Muscle of leg (tissue), 16 donors: ENCODE data around the gene MAPK1IP1L. TPM values are rescaled to one million over a fixed set of nuclear protein-coding genes. Genes with fewer than 3 reads are reported as not detected.
"Not testable (repeated sequence)": the region's sequence is repeated elsewhere in the genome, so short reads cannot be mapped to it uniquely, and the experiment has no call there.

Experiments used
- DNase-seq: peaks from one replicate; pipeline ENCODE4 v3.0.0; 2013
- H3K27ac ChIP-seq: one replicate; pipeline ENCODE4 v1.5.1; 2013; ENCODE audit warnings: mild to moderate bottlenecking, low read length, control low read depth
- H3K27me3 ChIP-seq: one replicate; pipeline ENCODE4 v1.6.1; 2013; ENCODE audit warnings: low read length; ENCODE audit not compliant: control insufficient read depth, insufficient read depth
- H3K36me3 ChIP-seq: one replicate; pipeline ENCODE4 v1.6.1; 2013; ENCODE audit warnings: low read length; ENCODE audit not compliant: control insufficient read depth, insufficient read depth
- H3K4me1 ChIP-seq: one replicate; pipeline ENCODE4 v1.6.1; 2013; ENCODE audit warnings: low read length; ENCODE audit not compliant: control insufficient read depth, insufficient read depth
- H3K4me3 ChIP-seq: one replicate; pipeline ENCODE4 v1.5.1; 2013; ENCODE audit warnings: low read length, control low read depth
- H3K9me3 ChIP-seq: replicated peaks from 2 replicates; pipeline ENCODE4 v1.6.1; 2013; ENCODE audit warnings: low read depth, low read length; ENCODE audit not compliant: control insufficient read depth
- WGBS: methylation state at CpG from one replicate; pipeline ENCODE4 v1.1.5; 2013; ENCODE audit warnings: missing lambda C conversion rate; ENCODE audit not compliant: insufficient coverage; 5-methylcytosine and 5-hydroxymethylcytosine counted together
- long read RNA-seq, 11 donors: transcript quantifications; one replicate each; lab custom pipeline, GENCODE V29; 2026
- polyA plus RNA-seq, 8 donors: library from polyadenylated mRNA; unstranded; fragments of 120-200 nt; gene quantifications; one replicate each; pipeline versions ENCODE4 v1.2.1 to v1.2.3, GENCODE V29; 2013; ENCODE audit warnings: inconsistent platforms in 1 of 8, low replicate concordance in 1 of 8; ENCODE audit not compliant: insufficient read length in 8 of 8, insufficient read depth in 1 of 8
- total RNA-seq: library from RNA; stranded (reverse); fragments of 120-200 nt; gene quantifications from one replicate; pipeline ENCODE4 v1.2.4, GENCODE V29; 2013

The MAPK1IP1L gene
- total RNA-seq (22.3 TPM), polyA plus RNA-seq (10 to 100 TPM; 52.0 to 65.0 (median 58.0) TPM)
- long read RNA-seq, donor 1, partial matches to known transcripts: 24 of 42 reads
- long read RNA-seq, donor 1, other reads (novel, unspliced or antisense): 17 of 42 reads
- long read RNA-seq, donor 2: 0 reads
- long read RNA-seq, donor 3, partial matches to known transcripts: 58 of 78 reads
- long read RNA-seq, donor 3, other reads (novel, unspliced or antisense): 18 of 78 reads
- long read RNA-seq, donor 4, partial matches to known transcripts: 43 of 78 reads
- long read RNA-seq, donor 4, other reads (novel, unspliced or antisense): 34 of 78 reads
- long read RNA-seq, donor 5, transcript MAPK1IP1L-203 (2 exons, 565 nt): major isoform, 8 of 146 reads
- long read RNA-seq, donor 5, partial matches to known transcripts: 103 of 146 reads
- long read RNA-seq, donor 5, other reads (novel, unspliced or antisense): 35 of 146 reads
- long read RNA-seq, donor 6, partial matches to known transcripts: 53 of 74 reads
- long read RNA-seq, donor 6, other reads (novel, unspliced or antisense): 20 of 74 reads
- long read RNA-seq, donor 7, partial matches to known transcripts: 68 of 112 reads
- long read RNA-seq, donor 7, other reads (novel, unspliced or antisense): 44 of 112 reads
- long read RNA-seq, donor 8, partial matches to known transcripts: 16 of 51 reads
- long read RNA-seq, donor 8, other reads (novel, unspliced or antisense): 34 of 51 reads
- long read RNA-seq, donor 9, partial matches to known transcripts: 65 of 74 reads
- long read RNA-seq, donor 9, other reads (novel, unspliced or antisense): 7 of 74 reads
- long read RNA-seq, donor 10, partial matches to known transcripts: 68 of 118 reads
- long read RNA-seq, donor 10, other reads (novel, unspliced or antisense): 48 of 118 reads
- long read RNA-seq, donor 11, partial matches to known transcripts: 31 of 81 reads
- long read RNA-seq, donor 11, other reads (novel, unspliced or antisense): 46 of 81 reads

DNA sequence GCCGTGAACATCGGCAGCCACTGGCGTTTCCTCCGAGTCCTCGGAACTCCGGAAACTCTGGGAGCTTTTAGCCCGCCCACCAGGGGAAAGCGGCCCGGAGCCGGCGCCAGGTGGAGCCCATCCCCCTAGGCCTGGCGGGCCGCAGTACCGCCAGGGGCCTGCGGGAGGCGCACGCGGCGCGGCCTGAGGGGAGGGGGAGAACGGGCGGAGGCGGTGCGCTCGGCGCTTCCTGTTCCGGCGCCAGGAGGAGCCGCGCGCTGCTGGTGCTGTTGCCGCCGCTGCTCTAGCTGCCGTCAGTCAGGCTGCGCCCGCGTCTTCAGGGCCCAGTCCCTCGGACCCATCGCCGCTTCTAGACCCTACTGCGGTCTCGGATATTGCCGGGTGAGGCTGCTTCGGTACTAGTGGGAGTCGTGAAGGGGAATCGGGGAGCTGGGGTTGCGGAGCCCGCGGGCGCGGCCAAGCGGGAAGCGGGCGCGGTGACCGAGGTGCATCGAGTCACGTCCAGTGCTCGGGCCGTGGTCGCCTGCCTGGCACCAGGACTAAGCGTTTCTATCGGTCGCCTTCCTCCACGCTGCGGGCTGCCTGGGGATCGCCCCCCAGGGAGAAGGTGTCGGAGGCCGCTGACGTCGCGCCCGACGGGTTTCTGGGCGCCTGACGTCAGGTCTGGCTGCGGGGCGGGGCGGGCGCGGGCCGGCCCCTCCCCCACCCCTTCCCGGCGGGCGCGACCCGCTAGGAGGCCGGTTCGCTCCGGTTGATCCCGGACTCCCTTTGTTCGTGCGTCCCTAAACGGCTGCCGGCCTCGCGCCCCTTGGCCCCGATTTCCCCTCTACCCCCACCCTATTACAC lies at the start of gene MAPK1IP1L:
MAPK1IP1L (plus strand) TSS at position 225 of the 846 bp plus-strand sequence. CDS start 10,037 bp downstream, outside the sequence.
- WGBS: under 1% methylated on average over 75 of the region's 98 CpGs
- H3K9me3 ChIP-seq: no peaks in the 10 kb centered on the region
- H3K36me3 ChIP-seq: no peaks in the 10 kb centered on the region
- DNase-seq: peak; percentile 97
- no peaks in the 10 kb centered on the region for H3K27me3 ChIP-seq
- H3K27ac ChIP-seq: peak within 1 kb of the TSS; percentile 99
- H3K4me3 ChIP-seq: peak within 1 kb of the TSS; percentile 78
- H3K4me1 ChIP-seq: peaks cover 11% of the 10 kb centered on the region

DNA sequence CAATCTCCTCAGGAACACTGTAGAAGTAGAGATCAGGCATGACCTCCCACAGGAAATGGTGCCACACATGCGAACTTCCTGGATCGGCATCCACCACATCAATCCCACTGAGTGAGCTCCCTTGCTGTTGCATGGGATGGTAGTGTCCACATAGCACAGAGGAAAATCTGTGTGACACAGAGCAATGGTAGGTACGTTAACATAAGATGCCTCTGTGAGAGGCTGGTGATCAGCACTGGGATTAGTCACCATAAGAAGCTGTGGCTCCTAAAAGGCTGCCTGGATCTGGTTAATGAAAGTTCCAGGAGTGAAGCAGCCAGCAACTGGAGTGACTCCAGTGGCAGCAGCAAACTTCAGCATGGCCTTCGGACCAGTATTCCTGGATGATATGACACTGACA lies 46.4 kb upstream of the MAPK1IP1L start:
- H3K9me3 ChIP-seq: no peaks in the 10 kb centered on the region
- H3K27ac ChIP-seq: no peak overlapping the region
- WGBS: 100% methylated on average over 1 of the region's 4 CpGs
- no peaks in the 10 kb centered on the region for H3K27me3 ChIP-seq
- no peak for DNase-seq
- no peak overlapping the region for H3K4me3 ChIP-seq
- H3K36me3 ChIP-seq: peaks cover 9% of the 10 kb centered on the region
- H3K4me1 ChIP-seq: no peaks in the 10 kb centered on the region

DNA sequence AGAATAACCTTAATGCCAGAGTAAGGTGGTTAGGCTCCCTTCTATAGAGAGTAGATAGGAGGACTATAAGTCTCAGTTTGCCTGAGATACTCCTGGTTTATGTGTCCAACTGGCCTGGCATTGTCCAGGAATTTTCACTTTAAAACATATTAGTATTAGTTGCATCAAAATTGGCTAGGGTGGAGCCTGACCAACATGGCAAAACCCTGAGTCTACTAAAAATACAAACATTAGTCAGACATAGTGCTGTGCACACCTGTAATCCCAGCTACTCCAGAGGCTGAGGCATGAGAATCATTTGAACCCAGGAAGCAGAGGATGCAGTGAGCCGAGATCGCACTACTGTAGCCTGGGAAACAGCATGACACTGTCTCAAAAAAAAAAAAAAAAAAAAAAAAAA lies 36.4 kb upstream of the MAPK1IP1L start:
- Histone ChIP-seq H3K27me3 (no peaks in the 10 kb centered on the region), H3K36me3 (peaks cover 3% of the 10 kb centered on the region), H3K4me3 (no peak overlapping the region), H3K9me3 (no peaks in the 10 kb centered on the region), H3K27ac (no peak overlapping the region), H3K4me1 (no peaks in the 10 kb centered on the region)
- no CpG with 5 or more reads among the region's 2 CpGs for WGBS
- no peak for DNase-seq

DNA sequence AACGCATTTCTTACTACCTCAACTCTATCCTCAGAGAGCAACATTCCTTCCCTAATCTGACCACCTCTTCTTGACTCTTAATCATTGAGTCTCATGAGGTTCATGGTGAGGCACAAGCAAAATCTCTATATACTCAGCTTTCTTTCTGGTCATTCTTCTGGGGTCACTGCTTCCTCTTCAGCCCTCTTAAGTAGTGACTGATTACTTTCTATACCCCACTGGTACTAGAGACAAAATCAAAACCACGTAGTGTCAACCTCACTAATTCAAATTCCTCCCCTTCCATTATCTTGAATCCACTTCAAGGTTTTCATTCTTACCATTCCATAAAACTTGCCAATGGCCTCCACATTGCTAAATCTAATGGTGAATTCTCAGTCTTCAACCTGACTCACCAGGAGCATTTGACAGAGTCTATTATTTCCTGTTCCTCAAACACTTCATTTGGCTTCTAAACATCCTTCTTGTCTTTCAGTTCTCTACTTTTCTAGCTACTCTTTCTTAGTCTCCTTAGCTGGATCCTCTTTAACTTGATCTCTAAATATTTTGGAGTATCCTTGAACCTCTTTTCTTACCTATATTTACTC lies 31.4 kb upstream of the MAPK1IP1L start:
- Histone ChIP-seq H3K4me1 (no peaks in the 10 kb centered on the region), H3K27me3 (no peaks in the 10 kb centered on the region), H3K36me3 (no peaks in the 10 kb centered on the region), H3K9me3 (no peaks in the 10 kb centered on the region), H3K4me3 (no peak overlapping the region), H3K27ac (no peak overlapping the region)
- no peak for DNase-seq
- 100% methylated on average over 2 of the region's 2 CpGs for WGBS

DNA sequence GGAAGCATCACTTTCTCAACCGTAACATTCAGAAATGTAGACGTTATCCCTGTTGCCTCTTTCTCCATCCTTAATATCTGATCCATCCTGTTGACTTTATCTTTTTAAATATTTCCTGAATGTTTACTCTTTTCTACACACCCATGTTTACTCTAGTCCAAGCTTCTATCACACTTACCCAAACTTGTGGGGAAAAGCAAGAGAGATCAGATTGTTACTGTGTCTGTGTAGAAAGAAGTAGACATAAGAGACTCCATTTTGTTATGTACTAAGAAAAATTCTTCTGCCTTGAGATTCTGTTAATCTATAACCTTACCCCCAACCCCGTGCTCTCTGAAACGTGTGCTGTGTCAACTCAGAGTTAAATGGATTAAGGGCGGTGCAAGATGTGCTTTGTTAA lies 27.1 kb upstream of the MAPK1IP1L start:
- H3K9me3 ChIP-seq, H3K4me3 ChIP-seq, DNase-seq, H3K27me3 ChIP-seq, H3K27ac ChIP-seq, H3K4me1 ChIP-seq, H3K36me3 ChIP-seq: not testable (repeated sequence)
- no CpG with 5 or more reads among the region's 5 CpGs for WGBS

DNA sequence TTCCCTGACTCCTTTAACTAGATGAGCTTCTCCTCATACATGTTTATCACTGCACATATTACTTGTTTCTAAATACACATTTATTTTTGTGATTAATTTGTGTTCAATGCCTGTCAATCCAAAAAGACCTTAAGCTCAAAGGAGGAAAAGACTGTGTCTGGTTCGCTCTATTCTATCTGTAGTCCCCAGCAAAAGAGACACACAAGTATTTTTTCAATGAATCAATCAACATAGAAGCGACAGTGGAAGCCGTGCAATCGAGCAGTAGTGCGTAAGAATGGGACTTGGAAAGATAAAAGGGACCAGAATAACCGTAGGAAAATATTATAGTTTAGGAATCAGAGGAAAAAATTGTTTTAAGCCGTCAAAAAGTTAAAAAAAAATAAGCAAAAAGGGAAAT lies 25.5 kb upstream of the MAPK1IP1L start:
- Histone ChIP-seq H3K27me3 (no peaks in the 10 kb centered on the region), H3K27ac (no peak overlapping the region), H3K4me1 (peaks cover 7% of the 10 kb centered on the region), H3K36me3 (no peaks in the 10 kb centered on the region), H3K4me3 (peak overlapping the region; percentile 91), H3K9me3 (no peaks in the 10 kb centered on the region)
- no CpG with 5 or more reads among the region's 7 CpGs for WGBS
- DNase-seq: no peak

DNA sequence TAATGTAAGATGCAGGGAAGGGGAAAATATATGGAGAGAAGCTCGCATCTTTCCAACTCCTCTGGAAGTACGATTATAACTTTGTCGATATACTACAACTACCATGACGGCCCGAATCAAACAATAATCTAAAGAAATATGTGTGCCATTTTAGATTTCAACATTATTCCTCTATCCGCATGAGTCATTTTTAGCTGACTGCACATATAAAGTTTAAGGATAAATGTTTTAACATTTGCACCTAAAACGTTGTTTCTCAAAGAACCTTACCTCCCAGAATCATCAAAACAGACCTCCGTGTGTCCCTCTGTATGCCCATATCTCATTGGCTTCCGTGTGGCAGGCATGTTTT lies 25.0 kb upstream of the MAPK1IP1L start:
- Histone ChIP-seq H3K27me3 (no peaks in the 10 kb centered on the region), H3K36me3 (no peaks in the 10 kb centered on the region), H3K9me3 (no peaks in the 10 kb centered on the region), H3K4me3 (peak overlapping the region; percentile 91), H3K4me1 (peaks cover 7% of the 10 kb centered on the region), H3K27ac (peak overlapping the region; percentile 79)
- no CpG with 5 or more reads among the region's 9 CpGs for WGBS
- no peak for DNase-seq

DNA sequence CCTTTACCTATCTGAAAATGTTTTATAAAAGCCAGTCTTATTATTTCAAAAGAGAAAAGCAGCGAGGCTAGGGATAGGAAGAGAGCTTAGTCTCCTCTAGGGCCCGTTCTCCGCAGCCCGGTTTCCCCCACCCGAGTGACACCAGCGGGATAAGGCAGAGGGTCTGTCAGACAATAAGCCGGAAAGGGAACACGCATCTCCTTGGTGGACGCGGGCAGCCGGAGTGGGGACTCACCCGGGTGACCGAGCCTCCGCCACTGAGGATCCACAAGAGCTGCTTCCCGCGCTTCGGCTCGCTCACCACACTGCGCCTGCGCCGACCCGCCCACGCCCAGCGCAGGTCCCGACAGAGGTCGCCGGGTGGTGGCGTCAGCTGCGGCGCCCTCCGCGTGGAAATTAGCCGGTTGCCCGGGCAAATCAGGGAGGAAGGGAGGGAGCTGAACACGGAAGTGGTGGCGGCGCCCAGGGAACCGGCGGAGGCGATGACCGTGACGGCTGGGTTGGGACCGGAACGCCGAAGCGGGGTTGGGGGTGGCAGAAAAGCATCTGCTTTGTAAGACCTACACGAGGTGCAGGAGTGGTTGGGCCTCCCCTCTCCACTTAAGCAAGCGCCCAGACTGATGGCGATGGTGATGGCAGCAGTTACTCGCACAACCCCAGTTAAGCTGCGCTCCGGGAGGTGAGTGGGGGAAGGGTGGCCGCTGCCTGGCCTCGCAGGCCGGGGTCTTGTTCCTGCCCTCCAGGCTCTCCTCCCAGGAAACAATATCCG lies 24.5 kb upstream of the MAPK1IP1L start, which contains the start of the genes SOCS4 and WDHD1:
SOCS4 (plus strand) TSS at position 444 of the 769 bp plus-strand sequence. CDS start 15,806 bp downstream, outside the sequence.
WDHD1 (minus strand) TSS at position 307 of the 769 bp plus-strand sequence. CDS start 312 bp downstream, outside the sequence.
- no peaks in the 10 kb centered on the region for H3K9me3 ChIP-seq
- peak; percentile 97 for DNase-seq
- no peaks in the 10 kb centered on the region for H3K27me3 ChIP-seq
- under 1% methylated on average over 46 of the region's 56 CpGs for WGBS
- no peaks in the 10 kb centered on the region for H3K36me3 ChIP-seq
- H3K4me1 ChIP-seq: peaks cover 7% of the 10 kb centered on the region
- H3K27ac ChIP-seq: peak within 1 kb of the TSS; percentile 94
- peak within 1 kb of the TSS; percentile 91 for H3K4me3 ChIP-seq

DNA sequence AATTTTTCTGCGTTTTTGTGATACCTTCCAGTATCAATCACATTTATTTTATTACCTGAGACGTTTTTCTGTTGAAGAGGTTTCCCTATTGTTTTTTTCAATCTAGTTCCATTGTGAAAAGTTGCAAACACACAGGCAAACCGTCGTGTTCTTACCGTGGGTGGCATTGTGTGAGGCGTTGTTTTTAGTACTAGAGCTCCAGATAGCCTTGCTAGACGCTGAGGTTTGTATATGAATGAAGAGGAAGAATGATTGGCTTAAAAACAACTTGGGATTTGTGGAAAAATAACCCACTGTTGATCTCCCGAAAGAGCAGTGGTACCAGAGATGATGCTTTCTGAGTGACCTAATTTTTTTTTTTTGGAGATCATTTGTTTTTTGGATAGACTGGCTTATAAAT lies 23.4 kb upstream of the MAPK1IP1L start:
- H3K4me3 ChIP-seq: peak overlapping the region; percentile 91
- H3K9me3 ChIP-seq: no peaks in the 10 kb centered on the region
- H3K27ac ChIP-seq: no peak overlapping the region
- H3K36me3 ChIP-seq: no peaks in the 10 kb centered on the region
- H3K4me1 ChIP-seq: peaks cover 7% of the 10 kb centered on the region
- no peaks in the 10 kb centered on the region for H3K27me3 ChIP-seq
- WGBS: 0% methylated on average over 5 of the region's 8 CpGs
- DNase-seq: no peak
